DND-41 (cell line): ENCODE measurements around the gene BCAS3.

Experiments used
- ATAC-seq: fragments of 200-7000 bp; cut with Tn5 transposase; 3 replicates; pipeline ENCODE4 v1.9.1; 2021; ENCODE audit warnings: low read depth; ENCODE audit not compliant: insufficient read depth
- DNase-seq: peaks from one replicate; pipeline ENCODE4 v3.0.0-alpha.2; 2020
- H2AFZ ChIP-seq: 2 replicates; pipeline ENCODE4 v1.6.0; 2012; ENCODE audit warnings: low read depth, low read length
- H3K27ac ChIP-seq: 2 replicates; pipeline ENCODE4 v1.5.1; 2012; ENCODE audit warnings: low read length, inconsistent platforms
- H3K27me3 ChIP-seq: fragments of 200-600 bp; sonication (generic); 2 replicates; pipeline ENCODE4 v1.6.0; 2012; ENCODE audit warnings: low read length, mild to moderate bottlenecking, inconsistent platforms; ENCODE audit not compliant: insufficient read depth, poor library complexity
- H3K36me3 ChIP-seq: 2 replicates; pipeline ENCODE4 v1.5.1; 2012; ENCODE audit warnings: low read length, inconsistent platforms; ENCODE audit not compliant: insufficient read depth
- H3K4me1 ChIP-seq: 2 replicates; pipeline ENCODE4 v1.5.1; 2012; ENCODE audit warnings: mild to moderate bottlenecking, low read length; ENCODE audit not compliant: insufficient read depth
- H3K4me2 ChIP-seq: 2 replicates; pipeline ENCODE4 v1.6.0; 2012; ENCODE audit warnings: mild to moderate bottlenecking, moderate library complexity, low read length, inconsistent platforms; ENCODE audit not compliant: insufficient read depth
- H3K4me3 ChIP-seq, 2 experiments: fragments of 200-600 bp in 1 of 2; shearing (Covaris generic) in 1 of 2; 2 replicates each; pipeline ENCODE4 v1.5.1; 2012 to 2016; ENCODE audit warnings: inconsistent platforms in 2 of 2, low read length in 2 of 2, mild to moderate bottlenecking in 2 of 2, low read depth in 1 of 2, moderate library complexity in 1 of 2
- H3K79me2 ChIP-seq: 2 replicates; pipeline ENCODE4 v1.6.0; 2012; ENCODE audit warnings: low read length, inconsistent platforms; ENCODE audit not compliant: insufficient read depth
- H3K9ac ChIP-seq: 2 replicates; pipeline ENCODE4 v1.6.0; 2012; ENCODE audit warnings: low read depth, mild to moderate bottlenecking, inconsistent platforms, low read length, moderate library complexity
- H3K9me3 ChIP-seq: 2 replicates; pipeline ENCODE4 v1.5.1; 2012; ENCODE audit warnings: low read length, moderate library complexity, mild to moderate bottlenecking, inconsistent platforms; ENCODE audit not compliant: insufficient read depth, severe bottlenecking
- H4K20me1 ChIP-seq: 2 replicates; pipeline ENCODE4 v1.6.0; 2012; ENCODE audit warnings: low read length; ENCODE audit not compliant: insufficient read depth
- EZH2 ChIP-seq: IDR thresholded peaks from 3 replicates; pipeline ENCODE4 v1.6.1; 2012; ENCODE audit warnings: borderline replicate concordance, low read depth, mild to moderate bottlenecking, moderate library complexity, low read length, inconsistent platforms; ENCODE audit not compliant: severe bottlenecking
- TF ChIP-seq, protein P1 (sequence below): IDR thresholded peaks from 2 replicates; pipeline ENCODE4 v1.5.1; 2012; ENCODE audit warnings: borderline replicate concordance, low read length, moderate library complexity, mild to moderate bottlenecking; ENCODE audit not compliant: poor library complexity, severe bottlenecking; ENCODE audit errors: extremely low read depth

Gene BCAS3

GRCh38 chr17:61260071-61260797 lies 582.6 kb downstream of the BCAS3 start:
- DNase-seq (no peak), ATAC-seq (no peak)
- H3K9me3 ChIP-seq, result no peaks in the 10 kb centered on the region
- no peaks in the 10 kb centered on the region for H3K79me2 ChIP-seq
- no peaks in the 10 kb centered on the region for H3K4me1 ChIP-seq
- no peak overlapping the region for H3K4me3 ChIP-seq
- H3K36me3 ChIP-seq, result no peaks in the 10 kb centered on the region
- H3K9ac ChIP-seq, result no peak overlapping the region
- TF ChIP-seq, protein P1, sequence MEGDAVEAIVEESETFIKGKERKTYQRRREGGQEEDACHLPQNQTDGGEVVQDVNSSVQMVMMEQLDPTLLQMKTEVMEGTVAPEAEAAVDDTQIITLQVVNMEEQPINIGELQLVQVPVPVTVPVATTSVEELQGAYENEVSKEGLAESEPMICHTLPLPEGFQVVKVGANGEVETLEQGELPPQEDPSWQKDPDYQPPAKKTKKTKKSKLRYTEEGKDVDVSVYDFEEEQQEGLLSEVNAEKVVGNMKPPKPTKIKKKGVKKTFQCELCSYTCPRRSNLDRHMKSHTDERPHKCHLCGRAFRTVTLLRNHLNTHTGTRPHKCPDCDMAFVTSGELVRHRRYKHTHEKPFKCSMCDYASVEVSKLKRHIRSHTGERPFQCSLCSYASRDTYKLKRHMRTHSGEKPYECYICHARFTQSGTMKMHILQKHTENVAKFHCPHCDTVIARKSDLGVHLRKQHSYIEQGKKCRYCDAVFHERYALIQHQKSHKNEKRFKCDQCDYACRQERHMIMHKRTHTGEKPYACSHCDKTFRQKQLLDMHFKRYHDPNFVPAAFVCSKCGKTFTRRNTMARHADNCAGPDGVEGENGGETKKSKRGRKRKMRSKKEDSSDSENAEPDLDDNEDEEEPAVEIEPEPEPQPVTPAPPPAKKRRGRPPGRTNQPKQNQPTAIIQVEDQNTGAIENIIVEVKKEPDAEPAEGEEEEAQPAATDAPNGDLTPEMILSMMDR, result no peak
- no peak for TF ChIP-seq EZH2
- H3K27me3 ChIP-seq, result no peaks in the 10 kb centered on the region
- no peak overlapping the region for H2AFZ ChIP-seq
- no peaks in the 10 kb centered on the region for H4K20me1 ChIP-seq
- no peak overlapping the region for H3K27ac ChIP-seq
- no peak overlapping the region for H3K4me2 ChIP-seq

DNA sequence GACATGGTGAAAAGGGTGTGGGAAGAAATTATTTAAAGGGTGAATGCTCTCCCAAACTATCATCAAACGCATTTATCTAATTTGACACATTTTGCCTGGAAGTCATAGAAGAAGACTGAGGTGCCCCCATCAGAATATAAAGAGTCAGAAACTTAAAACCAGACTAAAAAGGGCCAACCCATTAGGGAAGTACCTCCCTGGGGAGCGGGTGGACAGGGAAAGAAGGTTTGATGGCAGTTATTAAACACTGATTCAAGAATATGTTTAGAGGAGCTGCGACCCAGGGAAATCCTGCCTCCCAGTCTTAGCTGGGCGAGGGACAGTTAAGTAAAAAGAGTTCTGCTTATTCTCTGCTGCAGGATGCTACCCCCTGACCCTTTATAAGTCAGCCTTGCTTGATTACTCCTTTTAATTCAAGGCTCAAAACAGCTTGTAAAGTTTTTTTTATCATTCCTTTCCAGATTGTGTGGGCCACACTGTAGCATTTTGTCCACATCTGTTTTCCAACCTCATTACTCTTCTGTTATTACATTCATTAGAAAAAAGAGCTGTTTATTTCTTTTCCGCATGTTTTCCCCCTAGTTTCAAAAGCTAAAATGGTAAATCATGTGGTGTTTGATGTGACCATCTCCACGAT lies 583.5 kb downstream of the BCAS3 start:
- no peak overlapping the region for H3K4me2 ChIP-seq
- H3K4me1 ChIP-seq, result no peaks in the 10 kb centered on the region
- no peaks in the 10 kb centered on the region for H3K36me3 ChIP-seq
- no peak overlapping the region for H3K4me3 ChIP-seq
- no peak for ATAC-seq
- no peaks in the 10 kb centered on the region for H3K79me2 ChIP-seq
- H4K20me1 ChIP-seq, result no peaks in the 10 kb centered on the region
- DNase-seq, result no peak
- TF ChIP-seq EZH2, result no peak
- TF ChIP-seq, protein P1, result no peak
- no peak overlapping the region for H3K9ac ChIP-seq
- H3K27me3 ChIP-seq, result no peaks in the 10 kb centered on the region
- H3K27ac ChIP-seq, result no peak overlapping the region
- H3K9me3 ChIP-seq, result no peaks in the 10 kb centered on the region
- H2AFZ ChIP-seq, result no peak overlapping the region

DNA sequence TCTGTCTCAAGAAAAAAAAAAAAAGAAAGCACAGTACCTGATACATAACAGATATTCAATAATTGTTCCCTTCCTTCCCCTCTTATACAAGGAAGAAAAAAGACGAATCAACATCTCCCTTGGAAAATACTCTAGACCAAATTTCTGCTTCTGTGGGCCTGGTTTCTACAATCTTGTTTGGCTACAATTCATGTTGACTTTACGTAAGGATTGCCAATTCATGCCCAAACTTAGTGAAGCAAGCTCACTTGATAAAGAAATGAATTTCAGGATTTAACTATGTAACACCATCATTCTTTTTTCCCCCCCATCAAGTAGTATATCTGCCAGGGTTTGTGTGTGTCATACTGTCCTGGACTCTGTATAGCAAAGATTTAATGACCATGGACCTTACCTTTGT lies 587.7 kb downstream of the BCAS3 start:
- no peaks in the 10 kb centered on the region for H3K27me3 ChIP-seq
- no peaks in the 10 kb centered on the region for H3K79me2 ChIP-seq
- H3K9ac ChIP-seq, result no peak overlapping the region
- H2AFZ ChIP-seq, result no peak overlapping the region
- TF ChIP-seq EZH2, result no peak
- TF ChIP-seq, protein P1, result no peak
- H3K4me1 ChIP-seq, result no peaks in the 10 kb centered on the region
- H3K4me2 ChIP-seq, result no peak overlapping the region
- ATAC-seq, result no peak
- no peaks in the 10 kb centered on the region for H3K9me3 ChIP-seq
- no peaks in the 10 kb centered on the region for H3K36me3 ChIP-seq
- DNase-seq, result no peak
- no peak overlapping the region for H3K4me3 ChIP-seq
- H3K27ac ChIP-seq, result no peak overlapping the region
- H4K20me1 ChIP-seq, result no peaks in the 10 kb centered on the region
